Neutrophil (primary cell): ENCODE results near the gene LYPD8.
"Not testable (repeated sequence)": the region's sequence is repeated elsewhere in the genome, so short reads cannot be mapped to it uniquely, and the experiment has no call there.

ENCODE experiments used
- H3K27ac ChIP-seq: fragments of 200-600 bp; sonication (generic); 2 replicates; pipeline ENCODE4 v1.5.1; 2016; ENCODE audit warnings: mild to moderate bottlenecking, moderate library complexity
- H3K27me3 ChIP-seq: fragments of 200-600 bp; sonication (generic); 2 replicates; pipeline ENCODE4 v1.6.0; 2016; ENCODE audit warnings: mild to moderate bottlenecking
- H3K36me3 ChIP-seq: fragments of 200-600 bp; sonication (generic); 2 replicates; pipeline ENCODE4 v1.5.1; 2017
- H3K4me1 ChIP-seq, 2 experiments: fragments of 200-600 bp in 1 of 2; sonication (generic) in 1 of 2; 1 replicate in 1 of 2; 2 replicates in 1 of 2; pipeline versions ENCODE4 v1.5.1 to v1.6.1; 2013 to 2016; ENCODE audit warnings: low read depth in 1 of 2, low read length in 1 of 2, mild to moderate bottlenecking in 1 of 2, moderate library complexity in 1 of 2; ENCODE audit not compliant: control insufficient read depth in 1 of 2, insufficient read depth in 1 of 2
- H3K4me3 ChIP-seq, 2 experiments: fragments of 200-600 bp in 1 of 2; sonication (generic) in 1 of 2; 1 replicate in 1 of 2; 2 replicates in 1 of 2; pipeline ENCODE4 v1.5.1; 2013 to 2016; ENCODE audit warnings: low read depth in 1 of 2, low read length in 1 of 2, mild to moderate bottlenecking in 1 of 2, moderate library complexity in 1 of 2
- H3K9me3 ChIP-seq: fragments of 200-600 bp; sonication (generic); 2 replicates; pipeline ENCODE4 v1.5.1; 2016
- TF ChIP-seq, protein P1 (sequence below): fragments of 200-600 bp; sonication (generic); IDR thresholded peaks from 2 replicates; pipeline ENCODE4 v1.5.1; 2016; ENCODE audit warnings: antibody characterized with exemption

LYPD8 gene

GRCh38 chr1:248755517-248755916, at the start of gene LYPD8:
Gene LYPD8 (minus strand): TSS chr1:248755759. CDS start chr1:248751081, 4,678 bp downstream.
- Histone ChIP-seq H3K27me3 (no peaks in the 10 kb centered on the region), H3K4me1 (peaks cover 63 to 70% of the 10 kb centered on the region in 2 experiments), H3K9me3 (no peaks in the 10 kb centered on the region), H3K36me3 (peaks cover 7% of the 10 kb centered on the region), H3K27ac (peak within 1 kb of the TSS; percentile 58), H3K4me3 (no peak within 1 kb of the TSS)
- TF ChIP-seq, protein P1, sequence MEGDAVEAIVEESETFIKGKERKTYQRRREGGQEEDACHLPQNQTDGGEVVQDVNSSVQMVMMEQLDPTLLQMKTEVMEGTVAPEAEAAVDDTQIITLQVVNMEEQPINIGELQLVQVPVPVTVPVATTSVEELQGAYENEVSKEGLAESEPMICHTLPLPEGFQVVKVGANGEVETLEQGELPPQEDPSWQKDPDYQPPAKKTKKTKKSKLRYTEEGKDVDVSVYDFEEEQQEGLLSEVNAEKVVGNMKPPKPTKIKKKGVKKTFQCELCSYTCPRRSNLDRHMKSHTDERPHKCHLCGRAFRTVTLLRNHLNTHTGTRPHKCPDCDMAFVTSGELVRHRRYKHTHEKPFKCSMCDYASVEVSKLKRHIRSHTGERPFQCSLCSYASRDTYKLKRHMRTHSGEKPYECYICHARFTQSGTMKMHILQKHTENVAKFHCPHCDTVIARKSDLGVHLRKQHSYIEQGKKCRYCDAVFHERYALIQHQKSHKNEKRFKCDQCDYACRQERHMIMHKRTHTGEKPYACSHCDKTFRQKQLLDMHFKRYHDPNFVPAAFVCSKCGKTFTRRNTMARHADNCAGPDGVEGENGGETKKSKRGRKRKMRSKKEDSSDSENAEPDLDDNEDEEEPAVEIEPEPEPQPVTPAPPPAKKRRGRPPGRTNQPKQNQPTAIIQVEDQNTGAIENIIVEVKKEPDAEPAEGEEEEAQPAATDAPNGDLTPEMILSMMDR, result no peak

DNA sequence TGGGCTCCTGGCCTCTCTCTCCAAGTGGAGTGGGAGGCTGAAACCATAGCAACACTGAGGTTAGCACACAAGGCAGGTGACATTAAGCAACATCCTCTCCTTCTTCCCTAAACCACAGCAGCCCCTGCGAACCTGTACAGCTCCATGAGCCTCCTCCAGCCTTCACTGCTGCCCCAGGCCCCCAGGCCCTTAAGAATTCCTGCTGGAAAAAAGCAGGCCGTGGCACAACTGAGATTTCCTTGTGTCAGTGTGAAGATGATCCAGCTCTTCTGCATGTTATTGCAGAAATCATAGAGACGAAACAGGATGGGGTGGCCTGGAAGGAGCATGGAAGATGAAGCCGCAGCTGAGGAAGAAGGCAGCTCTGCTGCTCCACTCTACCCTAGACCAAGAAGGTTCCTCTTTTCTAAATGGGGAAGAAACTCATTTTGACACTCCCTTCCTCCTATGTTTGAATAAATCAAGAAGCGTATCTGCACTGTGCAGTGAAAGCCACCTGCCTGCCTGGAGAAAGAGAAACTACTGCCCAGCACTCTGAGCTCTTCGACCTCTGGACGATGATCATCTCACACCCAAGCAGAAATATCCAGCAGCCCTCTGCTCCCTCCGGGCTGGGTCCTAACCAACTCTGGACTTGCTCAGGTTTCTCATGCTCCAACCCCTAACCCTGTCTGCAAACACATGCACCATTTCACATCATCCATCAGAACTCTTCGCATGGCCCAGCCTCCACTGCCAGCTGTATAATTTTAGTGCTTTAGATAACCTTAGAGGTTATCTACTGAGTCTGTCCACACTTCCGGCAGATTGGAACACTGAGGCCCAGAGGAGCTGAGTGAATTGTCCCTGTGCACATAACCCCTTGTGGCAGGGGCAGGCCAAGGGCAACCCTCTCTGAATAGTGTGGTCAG, 49.5 kb upstream of the LYPD8 start:
- TF ChIP-seq, protein P1, result no peak
- peak overlapping the region; percentile 95 for H3K27ac ChIP-seq
- peak overlapping the region; percentile 52 to 60 for H3K4me3 ChIP-seq
- H3K27me3 ChIP-seq, result no peaks in the 10 kb centered on the region
- H3K9me3 ChIP-seq, result no peaks in the 10 kb centered on the region
- H3K4me1 ChIP-seq, result peaks cover 77 to 80% of the 10 kb centered on the region in 2 experiments
- peaks cover 11% of the 10 kb centered on the region for H3K36me3 ChIP-seq

DNA sequence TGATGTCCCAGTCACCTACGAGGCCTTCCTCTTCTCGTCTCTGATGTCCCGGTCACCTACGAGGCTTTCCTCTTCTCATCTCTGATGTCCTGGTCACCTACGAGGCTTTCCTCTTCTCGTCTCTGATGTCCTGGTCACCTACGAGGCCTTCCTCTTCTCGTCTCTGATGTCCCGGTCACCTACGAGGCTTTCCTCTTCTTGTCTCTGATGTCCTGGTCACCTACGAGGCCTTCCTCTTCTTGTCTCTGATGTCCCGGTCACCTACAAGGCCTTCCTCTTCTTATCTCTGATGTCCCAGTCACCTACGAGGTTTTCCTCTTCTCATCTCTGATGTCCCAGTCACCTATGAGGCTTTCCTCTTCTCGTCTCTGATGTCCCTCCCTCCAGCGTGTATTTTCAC, 47.9 kb upstream of the LYPD8 start:
- Histone ChIP-seq H3K4me3 (peak overlapping the region; percentile 2 to 60), H3K4me1 (peaks cover 67 to 69% of the 10 kb centered on the region in 2 experiments), H3K27ac (peak overlapping the region; percentile 95)

GRCh38 chr1:248802454-248802853, 46.9 kb upstream of the LYPD8 start:
- H3K4me1 ChIP-seq, result peaks cover 59 to 63% of the 10 kb centered on the region in 2 experiments
- no peaks in the 10 kb centered on the region for H3K27me3 ChIP-seq
- H3K4me3 ChIP-seq, result no peak overlapping the region
- peak overlapping the region; percentile 95 for H3K27ac ChIP-seq
- TF ChIP-seq, protein P1, result no peak
- no peaks in the 10 kb centered on the region for H3K36me3 ChIP-seq
- no peaks in the 10 kb centered on the region for H3K9me3 ChIP-seq

More for the DNA sequence above, 47.9 kb upstream of the LYPD8 start:
- not testable (repeated sequence) for H3K36me3 ChIP-seq, H3K9me3 ChIP-seq, H3K27me3 ChIP-seq

DNA sequence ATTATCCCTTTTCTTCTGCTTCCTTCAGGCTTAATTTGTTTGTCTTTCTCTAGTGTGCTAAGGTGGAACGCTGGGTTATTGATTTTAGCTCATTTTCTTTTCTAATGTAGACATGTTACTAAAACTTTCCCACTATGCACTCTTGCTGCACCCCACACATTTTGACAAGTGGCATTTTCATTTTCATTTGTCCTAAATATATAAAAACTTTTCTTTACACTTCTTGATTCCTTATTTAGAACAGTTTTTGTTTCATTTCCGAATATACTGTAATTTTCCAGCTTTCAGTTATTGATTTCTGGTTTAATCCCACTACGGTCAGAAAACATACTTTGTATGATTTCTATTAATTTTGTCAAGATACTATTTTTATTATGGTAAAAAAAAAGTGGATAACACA, 44.9 kb upstream of the LYPD8 start:
- Histone ChIP-seq H3K9me3 (no peaks in the 10 kb centered on the region), H3K27me3 (no peaks in the 10 kb centered on the region), H3K36me3 (no peaks in the 10 kb centered on the region), H3K4me1 (peaks cover 39 to 43% of the 10 kb centered on the region in 2 experiments), H3K27ac (no peak overlapping the region), H3K4me3 (no peak overlapping the region)
- TF ChIP-seq, protein P1, result no peak

DNA sequence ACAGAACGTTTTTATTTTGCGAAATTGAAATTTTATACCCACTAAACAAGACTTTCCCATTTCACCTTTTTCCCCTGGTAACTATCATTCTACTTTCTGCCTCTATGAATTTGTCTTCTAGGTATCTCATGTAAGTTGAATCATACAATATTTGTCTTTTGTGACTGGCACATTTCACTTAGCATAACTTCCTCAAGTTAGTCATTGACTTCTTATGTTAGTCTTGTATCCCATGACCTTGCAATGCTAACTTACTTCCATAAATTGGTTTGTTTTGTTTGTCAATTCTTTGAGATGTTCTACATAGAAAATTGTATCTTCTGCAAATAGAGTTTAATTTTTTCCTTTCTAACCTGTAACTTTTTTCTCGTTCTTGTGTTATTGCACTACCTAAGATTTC, 43.2 kb upstream of the LYPD8 start:
- Histone ChIP-seq H3K4me3 (no peak overlapping the region), H3K36me3 (no peaks in the 10 kb centered on the region), H3K9me3 (no peaks in the 10 kb centered on the region), H3K27ac (peak overlapping the region; percentile 20), H3K4me1 (peaks cover 22 to 26% of the 10 kb centered on the region in 2 experiments), H3K27me3 (no peaks in the 10 kb centered on the region)
- TF ChIP-seq, protein P1, result no peak

- not testable (repeated sequence) for H3K27ac ChIP-seq, H3K36me3 ChIP-seq
These were observed 39.1 kb upstream of the LYPD8 start for GRCh38 chr1:248794663-248795062.

More at GRCh38 chr1:248794663-248795062, 39.1 kb upstream of the LYPD8 start:
- not testable (repeated sequence) for H3K27me3 ChIP-seq, H3K9me3 ChIP-seq, H3K4me3 ChIP-seq
- H3K4me1 ChIP-seq, result peaks cover 26 to 27% of the 10 kb centered on the region in 2 experiments
